Ishikawa (cell line): ENCODE measurements around the gene KSR2.

Source experiments
- CEBPB ChIP-seq: IDR thresholded peaks from 2 replicates; pipeline ENCODE4 v1.6.1; 2012
- CREB1 ChIP-seq: IDR thresholded peaks from 2 replicates; pipeline ENCODE4 v1.6.1; 2012; ENCODE audit warnings: low read depth
- EGR1 ChIP-seq: IDR thresholded peaks from 2 replicates; pipeline ENCODE4 v1.6.1; 2012
- EP300 ChIP-seq: IDR thresholded peaks from 2 replicates; pipeline ENCODE4 v1.6.1; 2012; ENCODE audit warnings: borderline replicate concordance
- FOXM1 ChIP-seq: IDR thresholded peaks from 2 replicates; pipeline ENCODE4 v1.6.1; 2012; ENCODE audit warnings: low read depth, borderline replicate concordance
- NFIC ChIP-seq: IDR thresholded peaks from 2 replicates; pipeline ENCODE4 v1.6.1; 2012
- RAD21 ChIP-seq: IDR thresholded peaks from 2 replicates; pipeline ENCODE4 v1.6.1; 2012; ENCODE audit warnings: low read depth
- TAF1 ChIP-seq: IDR thresholded peaks from 2 replicates; pipeline ENCODE4 v1.6.1; 2012; ENCODE audit warnings: low read depth, mild to moderate bottlenecking
- TCF12 ChIP-seq: IDR thresholded peaks from 2 replicates; pipeline ENCODE4 v1.6.1; 2012; ENCODE audit warnings: low read depth
- TEAD4 ChIP-seq: IDR thresholded peaks from 2 replicates; pipeline ENCODE4 v1.6.1; 2012
- USF1 ChIP-seq: IDR thresholded peaks from 2 replicates; pipeline ENCODE4 v1.6.1; 2012
- YY1 ChIP-seq: IDR thresholded peaks from 2 replicates; pipeline ENCODE4 v1.6.1; 2012; ENCODE audit warnings: low read depth
- ZBTB7A ChIP-seq: IDR thresholded peaks from 2 replicates; pipeline ENCODE4 v1.6.1; 2012; ENCODE audit warnings: low read depth
- TF ChIP-seq, protein P1 (sequence below): IDR thresholded peaks from 2 replicates; pipeline ENCODE4 v1.6.1; 2012
- TF ChIP-seq, protein P2 (sequence below): IDR thresholded peaks from 2 replicates; pipeline ENCODE4 v1.6.1; 2012; ENCODE audit warnings: low read depth, mild to moderate bottlenecking

The KSR2 gene

DNA sequence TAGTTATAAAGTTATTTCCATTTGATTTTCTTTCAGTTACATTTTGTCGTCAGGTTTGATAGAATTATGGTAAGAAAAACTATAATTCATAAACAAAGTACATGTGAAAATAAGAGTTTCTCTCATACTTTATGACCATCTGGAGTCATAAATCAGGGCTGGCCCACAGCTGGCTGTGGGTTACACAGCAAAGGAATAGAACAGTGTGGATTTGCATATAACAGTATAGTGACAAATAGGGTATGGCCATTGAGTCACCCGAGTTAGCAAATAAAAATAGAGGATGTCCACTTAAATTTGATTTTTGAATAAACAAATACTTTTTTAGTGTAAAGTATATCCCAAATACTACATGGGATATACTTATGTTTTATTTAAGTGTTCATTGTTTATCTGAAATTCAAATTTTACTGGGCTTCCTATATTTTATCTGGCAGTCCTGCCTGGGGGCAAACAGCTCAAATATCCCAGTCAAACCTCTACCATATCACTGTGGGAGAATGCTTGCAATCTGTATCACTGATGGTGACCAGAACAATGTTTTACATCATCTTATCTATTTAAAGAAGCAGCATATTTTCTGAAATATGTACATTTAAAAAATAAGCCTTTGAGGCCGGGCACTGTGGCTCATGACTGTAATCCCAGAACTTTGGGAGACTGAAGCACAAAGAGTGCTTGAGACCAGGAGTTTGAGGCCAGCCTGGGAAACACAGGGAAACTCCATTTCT is 65.5 kb downstream of the KSR2 start:
- TF ChIP-seq TCF12: no peak
- no peak for TF ChIP-seq RAD21
- TF ChIP-seq TEAD4: no peak
- TF ChIP-seq EGR1: no peak
- TF ChIP-seq EP300: no peak
- no peak for TF ChIP-seq NFIC
- no peak for TF ChIP-seq YY1
- no peak for TF ChIP-seq TAF1
- no peak for TF ChIP-seq CREB1
- TF ChIP-seq USF1: no peak
- TF ChIP-seq FOXM1: no peak
- TF ChIP-seq, protein P1, sequence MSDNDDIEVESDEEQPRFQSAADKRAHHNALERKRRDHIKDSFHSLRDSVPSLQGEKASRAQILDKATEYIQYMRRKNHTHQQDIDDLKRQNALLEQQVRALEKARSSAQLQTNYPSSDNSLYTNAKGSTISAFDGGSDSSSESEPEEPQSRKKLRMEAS: no peak
- TF ChIP-seq ZBTB7A: no peak
- TF ChIP-seq CEBPB: no peak
- TF ChIP-seq, protein P2, sequence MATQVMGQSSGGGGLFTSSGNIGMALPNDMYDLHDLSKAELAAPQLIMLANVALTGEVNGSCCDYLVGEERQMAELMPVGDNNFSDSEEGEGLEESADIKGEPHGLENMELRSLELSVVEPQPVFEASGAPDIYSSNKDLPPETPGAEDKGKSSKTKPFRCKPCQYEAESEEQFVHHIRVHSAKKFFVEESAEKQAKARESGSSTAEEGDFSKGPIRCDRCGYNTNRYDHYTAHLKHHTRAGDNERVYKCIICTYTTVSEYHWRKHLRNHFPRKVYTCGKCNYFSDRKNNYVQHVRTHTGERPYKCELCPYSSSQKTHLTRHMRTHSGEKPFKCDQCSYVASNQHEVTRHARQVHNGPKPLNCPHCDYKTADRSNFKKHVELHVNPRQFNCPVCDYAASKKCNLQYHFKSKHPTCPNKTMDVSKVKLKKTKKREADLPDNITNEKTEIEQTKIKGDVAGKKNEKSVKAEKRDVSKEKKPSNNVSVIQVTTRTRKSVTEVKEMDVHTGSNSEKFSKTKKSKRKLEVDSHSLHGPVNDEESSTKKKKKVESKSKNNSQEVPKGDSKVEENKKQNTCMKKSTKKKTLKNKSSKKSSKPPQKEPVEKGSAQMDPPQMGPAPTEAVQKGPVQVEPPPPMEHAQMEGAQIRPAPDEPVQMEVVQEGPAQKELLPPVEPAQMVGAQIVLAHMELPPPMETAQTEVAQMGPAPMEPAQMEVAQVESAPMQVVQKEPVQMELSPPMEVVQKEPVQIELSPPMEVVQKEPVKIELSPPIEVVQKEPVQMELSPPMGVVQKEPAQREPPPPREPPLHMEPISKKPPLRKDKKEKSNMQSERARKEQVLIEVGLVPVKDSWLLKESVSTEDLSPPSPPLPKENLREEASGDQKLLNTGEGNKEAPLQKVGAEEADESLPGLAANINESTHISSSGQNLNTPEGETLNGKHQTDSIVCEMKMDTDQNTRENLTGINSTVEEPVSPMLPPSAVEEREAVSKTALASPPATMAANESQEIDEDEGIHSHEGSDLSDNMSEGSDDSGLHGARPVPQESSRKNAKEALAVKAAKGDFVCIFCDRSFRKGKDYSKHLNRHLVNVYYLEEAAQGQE: no peak

GRCh38 chr12:117901631-117902030 is 67.2 kb downstream of the KSR2 start:
- TF ChIP-seq NFIC (no peak), TCF12 (no peak), EP300 (no peak), EGR1 (no peak), USF1 (no peak), YY1 (no peak), CEBPB (no peak), TEAD4 (no peak), ZBTB7A (no peak), FOXM1 (no peak)
- TF ChIP-seq, protein P2: no peak

GRCh38 chr12:117900561-117900960 is 68.2 kb downstream of the KSR2 start:
- TF ChIP-seq EGR1 (no peak), USF1 (no peak), YY1 (no peak), TCF12 (no peak), NFIC (no peak), ZBTB7A (no peak), CEBPB (no peak), EP300 (no peak), CREB1 (no peak), TEAD4 (no peak), RAD21 (no peak), FOXM1 (no peak)
- TF ChIP-seq, protein P1: no peak
- TF ChIP-seq, protein P2: no peak
